Neuron (in vitro differentiated cells): ENCODE measurements around the gene HEATR9.
A peak's percentile ranks its signal among the peaks of the same experiment; 100 is the strongest.

Experiments used
- H2AFZ ChIP-seq: one replicate; pipeline ENCODE4 v1.6.1; 2013; ENCODE audit warnings: low read depth, mild to moderate bottlenecking, inconsistent platforms, low read length, moderate library complexity
- H3K27me3 ChIP-seq: one replicate; pipeline ENCODE4 v1.6.1; 2013; ENCODE audit warnings: low read length; ENCODE audit not compliant: insufficient read depth
- H3K36me3 ChIP-seq: one replicate; pipeline ENCODE4 v1.6.1; 2013; ENCODE audit warnings: low read length; ENCODE audit not compliant: insufficient read depth
- H3K4me1 ChIP-seq: one replicate; pipeline ENCODE4 v1.6.1; 2013; ENCODE audit warnings: low read length; ENCODE audit not compliant: insufficient read depth
- H3K4me3 ChIP-seq: 2 replicates; pipeline ENCODE4 v1.5.1; 2013; ENCODE audit warnings: mild to moderate bottlenecking, low read length, moderate library complexity
- H3K9me3 ChIP-seq: one replicate; pipeline ENCODE4 v1.6.1; 2013; ENCODE audit warnings: low read length

The HEATR9 gene

DNA sequence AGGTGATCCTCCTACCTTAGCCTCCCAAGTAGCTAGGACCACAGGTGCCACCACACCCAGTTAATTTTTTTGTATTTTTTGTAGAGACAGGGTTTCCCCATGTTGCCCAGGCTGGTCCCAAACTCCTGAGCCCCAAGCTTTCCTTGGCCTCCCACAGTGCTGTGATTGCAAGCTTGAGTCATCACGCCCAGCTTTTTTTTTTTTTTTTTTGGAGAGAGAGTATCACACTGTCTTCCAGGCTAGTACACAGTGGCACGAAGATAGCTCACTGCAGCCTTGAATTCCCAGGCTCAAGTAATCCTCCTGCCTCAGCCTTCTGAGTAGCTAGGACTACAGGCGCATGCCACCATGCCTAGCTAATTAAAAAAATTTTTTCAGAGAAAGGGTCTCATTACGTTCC lies 27.2 kb downstream of the HEATR9 start:
- Histone ChIP-seq H3K36me3 (peaks cover 89% of the 10 kb centered on the region), H2AFZ (no peak overlapping the region), H3K4me1 (no peaks in the 10 kb centered on the region)

DNA sequence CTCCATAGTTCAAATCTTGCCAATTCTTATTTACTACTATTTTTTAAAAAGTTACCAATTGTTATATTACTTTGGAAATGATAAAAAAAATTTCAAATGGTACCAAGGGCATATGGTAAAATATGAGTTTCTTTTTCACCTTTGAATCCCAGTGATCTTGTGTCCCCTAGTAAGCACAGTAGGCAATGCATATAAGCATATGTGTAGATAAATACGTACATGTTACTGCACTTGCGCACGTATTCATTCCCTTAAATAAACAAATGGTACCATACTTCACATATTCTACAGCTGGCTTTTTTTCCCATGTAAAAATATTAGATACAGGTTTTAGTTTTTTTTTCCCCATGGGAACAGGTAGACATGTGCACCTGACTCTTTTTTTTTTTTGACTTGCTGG lies 27.6 kb downstream of the HEATR9 start:
- Histone ChIP-seq H3K4me3 (no peak overlapping the region), H3K36me3 (peaks cover 89% of the 10 kb centered on the region), H3K9me3 (no peaks in the 10 kb centered on the region), H2AFZ (no peak overlapping the region), H3K4me1 (no peaks in the 10 kb centered on the region), H3K27me3 (no peaks in the 10 kb centered on the region)

More for the DNA sequence above, 27.2 kb downstream of the HEATR9 start:
- no peaks in the 10 kb centered on the region for H3K9me3 ChIP-seq
- no peak overlapping the region for H3K4me3 ChIP-seq
- no peaks in the 10 kb centered on the region for H3K27me3 ChIP-seq

GRCh38 chr17:35825206-35825605 lies 43.5 kb downstream of the HEATR9 start:
- no peaks in the 10 kb centered on the region for H3K4me1 ChIP-seq
- H3K9me3 ChIP-seq, result no peaks in the 10 kb centered on the region
- H3K4me3 ChIP-seq, result no peak overlapping the region
- no peaks in the 10 kb centered on the region for H3K27me3 ChIP-seq
- no peak overlapping the region for H2AFZ ChIP-seq
- peaks cover 87% of the 10 kb centered on the region for H3K36me3 ChIP-seq

- Histone ChIP-seq H2AFZ (no peak overlapping the region), H3K4me3 (no peak overlapping the region), H3K27me3 (no peaks in the 10 kb centered on the region), H3K36me3 (peaks cover 90% of the 10 kb centered on the region), H3K4me1 (no peaks in the 10 kb centered on the region), H3K9me3 (no peaks in the 10 kb centered on the region)
Measured at GRCh38 chr17:35821308-35821707, 47.4 kb downstream of the HEATR9 start.

DNA sequence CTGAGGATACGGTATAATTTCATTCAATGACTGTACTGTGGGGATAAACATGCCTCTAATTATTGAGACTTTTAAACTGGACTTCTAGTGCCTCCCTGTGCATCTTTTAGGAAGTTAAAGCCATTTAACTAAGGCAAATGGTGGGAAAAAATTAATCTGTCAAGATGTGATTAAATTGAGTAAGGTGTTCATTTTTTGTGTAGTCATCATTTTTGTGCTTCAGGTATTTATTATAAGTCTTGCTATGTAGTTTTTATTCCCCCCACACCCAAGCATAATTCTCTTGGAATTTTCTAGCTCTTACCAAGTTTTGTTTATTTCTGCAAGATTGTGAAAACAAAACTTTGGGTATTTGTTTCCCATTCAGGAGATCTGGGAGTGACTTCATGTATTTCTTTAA lies 49.2 kb downstream of the HEATR9 start:
- H3K27me3 ChIP-seq, result no peaks in the 10 kb centered on the region
- peaks cover 84% of the 10 kb centered on the region for H3K36me3 ChIP-seq
- no peaks in the 10 kb centered on the region for H3K9me3 ChIP-seq
- no peak overlapping the region for H3K4me3 ChIP-seq
- H3K4me1 ChIP-seq, result no peaks in the 10 kb centered on the region
- no peak overlapping the region for H2AFZ ChIP-seq

- H3K36me3 ChIP-seq, result peaks cover 72% of the 10 kb centered on the region
Measured at GRCh38 chr17:35817196-35817595, 51.5 kb downstream of the HEATR9 start.

GRCh38 chr17:35816723-35817122 lies 52.0 kb downstream of the HEATR9 start:
- Histone ChIP-seq H2AFZ (no peak overlapping the region), H3K4me3 (no peak overlapping the region), H3K36me3 (peaks cover 71% of the 10 kb centered on the region), H3K9me3 (no peaks in the 10 kb centered on the region), H3K27me3 (no peaks in the 10 kb centered on the region), H3K4me1 (peaks cover 3% of the 10 kb centered on the region)

More at GRCh38 chr17:35817196-35817595, 51.5 kb downstream of the HEATR9 start:
- no peaks in the 10 kb centered on the region for H3K9me3 ChIP-seq
- no peak overlapping the region for H3K4me3 ChIP-seq
- no peak overlapping the region for H2AFZ ChIP-seq
- no peaks in the 10 kb centered on the region for H3K27me3 ChIP-seq
- no peaks in the 10 kb centered on the region for H3K4me1 ChIP-seq

DNA sequence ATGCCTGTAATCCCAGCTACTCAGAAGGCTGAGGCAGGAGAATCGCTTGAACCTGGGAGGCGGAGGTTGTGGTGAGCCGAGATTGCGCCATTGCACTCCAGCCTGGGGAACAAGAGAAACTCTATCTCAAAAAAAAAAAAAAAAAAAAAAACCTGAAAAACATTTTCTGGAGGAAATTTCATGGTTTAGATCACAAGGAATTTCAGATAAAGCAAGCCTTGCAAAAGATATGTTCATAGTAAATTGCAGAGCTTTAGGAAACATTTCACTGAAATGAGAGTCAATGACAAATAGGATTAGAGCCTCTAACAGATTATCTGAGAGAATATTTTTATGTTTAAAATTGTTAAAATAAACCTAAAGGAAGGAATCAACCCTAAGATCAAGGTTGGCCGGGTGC lies 56.2 kb downstream of the HEATR9 start:
- H3K36me3 ChIP-seq, result peaks cover 40% of the 10 kb centered on the region
- no peaks in the 10 kb centered on the region for H3K27me3 ChIP-seq
- H2AFZ ChIP-seq, result no peak overlapping the region
- peaks cover 20% of the 10 kb centered on the region for H3K4me1 ChIP-seq
- no peaks in the 10 kb centered on the region for H3K9me3 ChIP-seq
- H3K4me3 ChIP-seq, result no peak overlapping the region

DNA sequence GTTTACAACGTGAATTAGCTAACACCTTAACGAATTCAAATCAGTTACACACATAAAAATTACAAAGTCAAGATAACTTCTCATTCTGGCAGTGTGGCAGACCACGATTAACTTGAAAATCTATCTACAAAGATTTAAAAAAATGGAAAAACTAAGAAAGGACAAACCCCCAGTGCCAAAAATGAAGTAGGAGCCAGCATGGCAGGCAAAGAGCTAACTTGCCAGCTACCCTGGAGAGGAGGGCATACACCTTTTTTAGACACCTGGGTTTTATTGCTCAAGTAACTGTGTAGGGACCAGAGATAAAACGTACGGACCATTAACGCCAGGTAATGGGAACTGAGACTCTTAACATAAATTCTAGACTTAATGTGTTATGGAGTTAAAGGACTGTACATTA lies 56.9 kb downstream of the HEATR9 start:
- no peaks in the 10 kb centered on the region for H3K27me3 ChIP-seq
- peaks cover 23% of the 10 kb centered on the region for H3K4me1 ChIP-seq
- no peaks in the 10 kb centered on the region for H3K9me3 ChIP-seq
- peaks cover 33% of the 10 kb centered on the region for H3K36me3 ChIP-seq
- peak overlapping the region; percentile 5 for H3K4me3 ChIP-seq
- no peak overlapping the region for H2AFZ ChIP-seq

DNA sequence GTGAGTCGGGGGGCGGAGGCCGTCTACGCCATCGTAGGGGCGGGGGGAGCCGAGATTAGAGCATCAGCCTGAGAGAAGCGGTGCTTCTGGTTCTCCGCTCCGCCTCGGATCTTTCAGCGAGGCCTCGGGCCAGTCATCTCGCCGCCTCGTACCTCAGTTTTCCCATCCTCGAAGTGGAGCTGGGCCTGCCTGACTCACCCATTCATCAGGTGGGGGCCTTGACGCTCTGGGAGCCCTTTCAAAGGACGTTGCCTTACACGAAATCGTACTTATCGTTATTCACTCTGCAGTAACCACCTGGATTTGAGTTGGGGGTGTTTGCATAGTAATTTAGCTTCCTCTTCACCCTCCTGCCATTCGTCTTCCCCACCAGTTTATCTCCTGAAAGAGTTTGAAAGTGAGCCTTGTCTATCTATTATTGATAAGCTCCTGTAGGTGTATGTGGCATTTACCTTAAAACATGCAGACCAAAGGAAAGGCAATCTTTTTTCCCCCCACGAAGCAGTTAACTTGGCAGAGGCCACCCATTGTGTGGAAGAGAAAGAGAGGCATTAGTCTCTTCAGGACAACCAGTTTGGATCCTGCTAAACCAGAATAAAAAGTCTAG lies 58.7 kb downstream of the HEATR9 start:
- H3K36me3 ChIP-seq, result peaks cover 19% of the 10 kb centered on the region
- H3K4me3 ChIP-seq, result peak overlapping the region; percentile 70
- no peaks in the 10 kb centered on the region for H3K27me3 ChIP-seq
- H2AFZ ChIP-seq, result no peak overlapping the region
- no peaks in the 10 kb centered on the region for H3K9me3 ChIP-seq
- peaks cover 31% of the 10 kb centered on the region for H3K4me1 ChIP-seq

DNA sequence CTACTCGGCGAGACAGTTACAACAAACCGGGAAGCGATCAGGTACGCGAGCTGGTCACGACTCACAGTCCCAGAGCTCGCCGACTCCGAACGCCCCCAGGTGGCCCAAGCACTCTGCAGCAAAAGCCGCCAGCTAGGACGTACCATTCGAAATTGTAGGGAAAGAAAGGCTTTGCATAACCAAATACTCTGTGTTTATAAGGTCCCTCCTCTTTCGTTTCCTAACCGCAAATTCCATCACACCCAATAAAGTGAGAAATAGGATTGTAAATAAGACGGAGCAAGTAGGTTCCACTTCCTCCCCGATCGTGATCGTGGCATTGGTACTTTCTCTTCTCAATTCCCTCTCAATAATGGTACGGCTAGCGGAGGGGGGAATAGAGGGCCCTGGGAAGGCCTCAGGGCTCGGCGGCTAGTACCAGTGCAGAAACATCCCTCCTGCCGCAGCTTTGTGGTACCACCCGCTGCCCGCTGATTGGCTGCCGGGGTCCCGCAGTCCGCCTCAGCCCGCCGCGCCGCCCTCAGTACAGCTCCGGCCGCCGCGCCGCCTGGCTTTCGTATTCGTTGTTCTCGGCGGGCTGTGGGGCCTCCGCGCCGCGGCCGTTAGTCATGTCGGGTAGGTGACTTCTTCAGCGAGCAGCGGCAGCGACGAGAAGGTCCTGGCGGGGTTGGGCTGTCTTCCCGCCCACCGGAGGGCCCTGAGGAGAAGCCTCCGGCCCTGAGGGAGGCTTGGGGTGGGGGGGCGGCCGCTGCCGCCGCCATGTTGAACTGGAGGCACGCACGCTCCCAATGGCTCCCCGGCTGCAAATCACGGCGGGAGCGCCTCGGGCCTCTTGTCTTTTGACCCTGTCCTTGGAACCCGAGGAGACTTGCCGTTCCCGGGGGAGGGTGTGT lies 59.5 kb downstream of the HEATR9 start, which contains the start of gene TAF15:
TAF15 (plus strand) TSS at position 523 of the 893 bp plus-strand sequence; CDS start at position 609, 86 bp downstream.
- Histone ChIP-seq H3K4me1 (peaks cover 31% of the 10 kb centered on the region), H3K27me3 (no peaks in the 10 kb centered on the region), H3K36me3 (peaks cover 19% of the 10 kb centered on the region), H3K4me3 (peak within 1 kb of the TSS; percentile 70), H3K9me3 (no peaks in the 10 kb centered on the region), H2AFZ (peak within 1 kb of the TSS; percentile 62)

DNA sequence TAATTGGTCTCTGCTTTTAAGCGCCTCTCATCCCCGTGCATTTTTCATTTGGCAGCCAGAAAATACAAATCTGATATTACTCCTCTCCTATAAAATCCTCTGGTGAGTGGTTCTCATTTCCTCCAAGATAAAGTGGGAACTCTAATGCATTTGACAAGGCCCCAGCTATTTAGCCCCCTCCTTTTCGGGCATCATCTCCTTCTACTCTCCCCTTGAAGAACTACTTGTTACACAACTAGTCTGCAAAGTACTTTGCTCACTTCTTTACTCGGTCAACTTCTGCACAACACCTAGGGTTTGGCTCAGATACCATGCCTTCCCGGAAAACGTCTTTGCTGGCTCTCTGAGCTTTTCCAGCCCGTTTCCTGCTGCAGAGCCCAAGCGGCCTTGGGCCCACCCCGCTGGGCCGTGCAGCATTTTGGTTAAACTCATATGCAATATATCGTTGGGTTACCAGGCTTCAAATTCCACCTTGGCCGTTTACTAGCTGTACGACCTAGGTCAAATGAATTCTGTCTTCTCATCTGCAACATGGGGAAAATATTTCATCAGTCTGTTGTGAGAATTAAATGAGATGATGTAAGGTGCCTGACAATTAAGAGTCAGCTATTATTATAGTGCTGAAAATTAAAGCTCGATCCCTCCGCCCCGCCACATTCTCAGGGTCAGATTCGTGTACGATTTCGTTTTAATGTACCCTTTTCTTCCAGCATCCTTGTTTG lies 60.3 kb downstream of the HEATR9 start:
- peaks cover 31% of the 10 kb centered on the region for H3K4me1 ChIP-seq
- H2AFZ ChIP-seq, result peak overlapping the region; percentile 62
- H3K27me3 ChIP-seq, result no peaks in the 10 kb centered on the region
- H3K9me3 ChIP-seq, result no peaks in the 10 kb centered on the region
- peak overlapping the region; percentile 70 for H3K4me3 ChIP-seq
- peaks cover 17% of the 10 kb centered on the region for H3K36me3 ChIP-seq
